ENCODE measurements around the gene GGACT.

- no peak for TF ChIP-seq CTCF (IDR thresholded peaks at IDR 0.05)
- no peak for TF ChIP-seq POLR2A (IDR thresholded peaks at IDR 0.05)
Observed at GRCh38 chr13:100545684-100546061, 42.9 kb downstream of the GGACT start.

All from Peyer's patch (tissue), 4 donors.